ENCODE results near the gene FSTL4.

Gene FSTL4

DNA sequence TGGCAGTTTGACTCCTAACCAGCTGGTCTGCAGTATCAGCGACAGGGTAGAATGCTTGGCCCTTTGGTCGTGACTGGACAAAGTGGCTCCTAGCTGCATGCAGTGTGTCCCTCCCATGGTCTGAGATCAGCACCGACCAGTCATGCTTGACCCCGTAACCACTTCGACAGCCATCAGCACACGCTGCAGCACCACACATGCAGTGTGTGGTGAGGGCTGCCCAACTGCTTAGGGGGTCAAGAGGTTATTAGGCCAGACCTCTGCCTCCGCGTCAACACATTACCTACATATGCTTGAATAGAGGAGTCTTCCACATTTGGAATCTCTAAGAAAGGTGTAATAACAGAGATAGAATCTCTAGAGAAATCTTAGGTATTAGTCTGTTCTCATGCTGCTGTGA, 139.1 kb downstream of the FSTL4 start:
- DNase-seq, result no peak

GRCh38 chr5:133472829-133473228, 139.5 kb downstream of the FSTL4 start:
- DNase-seq, result no peak

- no peak for DNase-seq
Observed at GRCh38 chr5:133471699-133472098, 140.6 kb downstream of the FSTL4 start.

DNA sequence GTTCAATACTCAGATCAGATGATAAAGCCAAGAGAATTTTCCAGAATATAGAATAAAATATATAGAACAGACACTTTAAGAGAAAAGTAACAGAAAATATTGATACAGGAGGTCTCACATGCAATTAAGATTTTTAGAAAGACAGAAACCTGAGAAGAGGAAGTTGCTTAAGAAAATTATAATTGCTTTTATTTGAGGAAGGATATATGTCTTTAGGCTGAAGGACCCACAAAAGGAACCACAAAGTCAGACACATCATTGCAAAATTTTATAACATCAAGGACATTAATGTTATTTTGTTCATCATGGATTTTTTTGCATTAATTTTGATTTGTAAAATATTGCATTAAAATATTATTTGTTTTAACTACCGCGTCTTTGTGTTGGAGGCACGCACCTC, 141.5 kb downstream of the FSTL4 start:
- no peak for DNase-seq

GRCh38 chr5:133469846-133470245, 142.5 kb downstream of the FSTL4 start:
- DNase-seq, result no peak

DNA sequence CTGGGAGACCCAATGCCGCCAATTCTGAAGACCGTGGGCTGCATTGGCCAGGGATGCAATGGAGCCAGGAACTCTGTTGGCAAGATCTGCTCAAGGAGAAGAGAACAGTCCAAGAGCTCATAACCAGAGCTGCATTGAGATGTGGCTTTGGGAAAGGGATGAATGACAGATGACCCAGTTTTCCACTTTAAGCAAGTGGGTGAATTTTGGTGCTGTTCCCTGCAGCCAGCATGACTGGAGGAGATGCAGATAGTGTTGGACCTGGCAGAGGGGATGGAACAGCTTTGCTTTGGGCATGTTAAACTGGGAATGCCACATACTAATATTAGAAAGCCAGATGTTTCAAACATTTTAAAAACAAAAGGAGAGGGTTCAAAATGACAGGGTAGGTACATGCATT, 143.1 kb downstream of the FSTL4 start:
- DNase-seq, result no peak

- no peak for DNase-seq
Observed at GRCh38 chr5:133468596-133468995, 143.7 kb downstream of the FSTL4 start.

- no peak for DNase-seq
Observed at GRCh38 chr5:133467826-133468463, 144.4 kb downstream of the FSTL4 start.

- no peak for DNase-seq
Observed at GRCh38 chr5:133467335-133467779, 145.0 kb downstream of the FSTL4 start.

GRCh38 chr5:133466556-133467334, 145.6 kb downstream of the FSTL4 start:
- no peak for DNase-seq

- no peak for DNase-seq
Observed at GRCh38 chr5:133464013-133464412, 148.3 kb downstream of the FSTL4 start.

DNA sequence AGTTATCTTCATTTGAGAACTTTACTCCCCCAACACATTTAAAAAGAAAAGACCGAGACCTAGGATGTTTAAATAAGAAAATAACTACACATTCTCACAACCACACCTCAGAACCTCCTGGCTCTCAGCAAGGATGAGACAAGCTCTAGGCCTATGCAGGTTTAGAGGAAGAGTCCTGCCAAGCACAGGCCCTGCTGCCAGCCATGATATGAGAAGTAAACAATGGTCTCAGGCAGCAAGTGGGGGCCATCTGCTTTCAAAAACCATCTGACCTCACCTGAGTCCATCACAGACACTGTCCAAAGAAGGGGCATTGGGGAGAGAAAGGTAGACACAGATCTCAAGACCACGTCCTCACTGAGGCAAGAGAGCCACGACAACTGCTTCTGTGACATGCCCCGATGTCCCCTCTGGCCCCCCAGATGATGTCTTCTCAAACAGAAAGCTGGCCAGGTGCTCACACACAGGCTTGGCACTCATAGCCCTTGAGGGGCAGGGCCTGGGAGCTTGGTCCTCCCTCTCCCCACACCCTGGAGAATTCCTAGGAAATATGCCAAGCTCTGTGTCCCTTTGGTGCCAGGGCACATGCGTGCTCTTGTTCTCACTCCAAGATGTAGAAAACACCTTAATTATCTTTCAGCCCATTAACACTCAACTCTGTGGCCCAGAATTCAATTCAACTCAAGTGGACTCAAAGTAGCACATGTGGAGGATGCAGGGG, 150.4 kb downstream of the FSTL4 start:
- DNase-seq, result no peak

- no peak for DNase-seq
Observed at GRCh38 chr5:133460172-133460758, 152.1 kb downstream of the FSTL4 start.

DNA sequence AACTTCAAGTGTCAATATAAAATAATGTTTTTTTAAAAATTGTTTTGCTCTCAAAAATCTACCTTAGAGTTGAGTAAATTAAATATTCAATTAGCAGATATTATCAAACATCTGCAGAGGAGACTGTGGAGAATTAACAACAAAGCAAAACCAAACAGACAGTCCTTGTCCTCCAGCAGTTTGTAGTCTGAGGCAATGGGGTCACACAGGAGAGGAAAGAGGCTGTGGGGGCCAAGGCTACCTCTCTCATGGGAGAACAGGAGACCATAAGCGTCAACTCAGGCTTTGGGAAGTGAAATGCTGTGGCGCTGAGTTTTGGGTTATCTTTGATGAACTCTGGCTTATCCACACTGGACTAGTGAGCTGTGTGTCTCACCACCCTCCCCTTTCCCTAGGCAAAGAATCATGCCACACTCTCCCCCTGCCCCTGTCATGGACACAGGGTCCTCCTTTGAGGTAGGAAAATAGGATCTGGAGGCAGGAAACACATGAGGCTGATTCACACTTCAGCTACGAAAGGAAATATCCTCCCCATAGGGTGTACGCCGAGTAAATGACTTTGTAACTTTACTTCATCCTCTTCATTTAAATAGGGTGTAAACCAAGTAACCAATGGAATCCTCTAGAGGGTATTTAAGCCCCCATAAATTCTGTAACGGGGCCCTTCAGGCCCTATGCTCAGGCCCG, 152.7 kb downstream of the FSTL4 start:
- DNase-seq, result no peak

DNA sequence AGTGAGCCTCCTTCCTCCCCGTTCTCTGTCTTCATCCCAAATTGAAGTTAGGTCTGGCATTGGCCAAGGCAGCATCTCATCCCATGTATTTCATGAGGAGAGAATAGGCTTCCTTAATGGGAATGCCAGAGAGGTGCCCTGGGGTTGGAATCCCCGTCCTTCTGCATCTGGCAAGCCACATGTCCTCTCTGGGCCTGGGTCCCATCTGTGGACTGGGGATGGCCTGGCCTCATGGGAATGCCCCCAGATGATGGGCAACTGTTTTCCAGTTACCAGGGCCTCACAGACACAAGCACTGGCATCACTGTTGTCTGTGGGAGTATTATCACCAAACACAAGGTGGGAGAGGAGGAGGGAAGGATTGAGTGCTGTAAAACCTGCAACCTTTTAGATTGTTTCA, 153.9 kb downstream of the FSTL4 start:
- no peak for DNase-seq

DNA sequence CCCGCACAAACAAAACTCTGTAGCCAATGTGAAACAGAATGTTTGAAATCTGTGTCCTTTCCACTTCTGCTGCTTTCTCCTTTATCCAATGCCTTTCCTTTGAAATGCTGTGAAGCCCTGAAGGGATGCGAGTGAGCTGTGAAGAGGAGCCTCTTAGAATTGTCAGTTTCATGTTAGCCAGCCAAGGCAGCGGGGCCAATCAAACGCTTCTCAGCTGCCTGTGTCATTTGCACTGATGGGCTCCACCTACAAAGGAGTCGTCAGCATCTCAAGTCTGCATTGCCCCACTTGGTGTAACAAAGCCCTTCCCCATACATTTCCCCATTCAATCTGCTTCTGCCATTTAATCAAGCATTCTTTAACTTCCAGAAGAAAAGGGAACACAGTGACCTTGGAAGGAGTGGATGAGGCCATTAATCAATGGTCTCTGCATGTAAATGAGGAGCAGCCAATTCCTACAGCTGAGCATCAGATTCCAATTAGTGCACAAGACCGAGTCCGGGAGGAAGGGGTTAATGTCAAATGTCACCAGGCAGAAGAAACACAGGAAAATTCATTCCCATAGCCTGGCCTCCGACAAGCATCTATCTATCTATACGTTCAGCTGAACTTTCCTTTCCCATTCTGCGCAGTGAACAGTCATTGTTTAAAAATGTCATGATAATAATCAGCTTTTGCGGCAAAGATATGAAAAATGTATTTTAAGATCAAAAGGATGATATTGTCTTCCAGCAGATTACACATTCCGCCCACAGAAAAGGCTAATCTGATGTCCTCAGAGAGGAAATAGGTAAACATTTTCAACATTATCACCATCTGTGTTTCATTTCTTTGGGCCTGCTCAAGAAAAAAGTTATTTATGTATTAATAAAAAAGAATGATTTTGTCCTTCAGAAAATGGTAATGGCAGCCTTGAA, 154.6 kb downstream of the FSTL4 start:
- no peak for DNase-seq

- no peak for DNase-seq
Observed at GRCh38 chr5:133456933-133457402, 155.4 kb downstream of the FSTL4 start.

DNA sequence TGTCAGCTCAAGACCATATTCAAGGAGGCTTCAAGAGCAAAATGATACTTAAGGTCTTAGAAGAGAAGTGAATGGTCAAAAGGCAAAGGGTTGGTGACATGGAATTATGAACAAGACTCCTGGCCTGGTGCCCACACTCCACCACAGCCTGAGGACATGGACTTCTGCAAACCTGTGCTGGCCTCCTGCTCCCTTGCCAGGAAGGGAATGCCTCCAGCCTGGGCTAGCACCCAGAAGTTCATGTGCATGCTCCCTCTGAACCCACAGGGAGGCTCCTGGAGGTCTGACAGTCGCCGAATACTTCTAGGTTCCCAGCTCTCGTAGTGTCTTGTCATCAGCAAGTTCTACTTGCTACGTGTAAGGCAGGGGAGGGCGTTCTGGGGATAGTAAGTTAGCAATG, 156.7 kb downstream of the FSTL4 start:
- DNase-seq, result no peak

DNA sequence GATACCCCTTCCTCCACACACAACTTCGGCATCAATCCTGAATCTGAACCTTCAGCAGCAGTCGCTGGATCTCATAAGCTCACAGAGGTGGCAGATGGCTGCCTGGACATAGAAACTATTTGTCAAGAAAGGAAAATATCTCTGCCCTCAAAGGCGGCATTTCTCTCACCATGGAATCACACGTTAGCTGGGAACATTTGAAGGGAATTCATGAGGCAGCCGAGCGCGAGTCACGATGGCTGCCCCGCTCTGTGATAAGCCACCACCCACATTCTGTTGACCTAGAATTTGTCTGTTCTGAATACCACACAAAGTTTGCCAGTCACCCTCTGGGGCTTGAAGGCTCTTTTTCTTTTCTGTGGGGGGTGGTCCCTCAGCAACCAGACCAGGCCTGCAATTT, 157.9 kb downstream of the FSTL4 start:
- no peak for DNase-seq

GRCh38 chr5:133453831-133454230, 158.5 kb downstream of the FSTL4 start:
- DNase-seq, result no peak

DNA sequence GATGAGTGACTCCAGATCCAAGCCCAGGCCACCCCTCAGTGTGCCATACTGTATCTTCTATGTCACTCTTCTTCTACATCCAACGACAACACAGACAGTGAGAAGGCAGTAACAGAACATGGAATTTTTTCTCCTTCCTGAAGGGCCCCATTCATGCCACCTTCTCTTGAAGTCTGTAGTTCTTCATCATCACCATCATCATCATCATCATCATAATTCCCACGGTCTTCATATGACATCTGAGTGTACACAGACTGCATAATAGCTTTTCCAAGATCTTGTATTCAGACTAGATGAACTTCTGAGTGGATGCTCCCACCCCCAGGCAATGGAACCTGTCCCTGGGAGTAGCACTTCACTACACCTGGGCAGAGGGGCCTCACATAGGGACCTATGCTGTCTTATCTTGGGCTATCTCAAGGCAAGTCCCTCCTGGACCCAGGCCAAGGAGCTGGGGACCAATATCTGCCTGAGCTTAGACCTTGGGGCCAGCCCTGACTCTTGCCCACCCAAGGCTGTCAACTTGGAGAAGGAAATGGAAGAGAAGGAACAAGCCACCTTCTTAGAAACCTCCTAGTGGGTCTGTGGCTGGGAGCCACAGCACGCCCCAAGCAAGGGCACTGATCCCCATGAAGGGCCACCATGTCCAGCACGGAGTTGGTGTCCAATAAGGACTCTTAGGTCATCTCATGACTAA, 159.1 kb downstream of the FSTL4 start:
- DNase-seq, result no peak
